Stimulated activated CD4-positive, alpha-beta T cell treated with anti-CD3 and anti-CD28 coated beads, Interleukin-1b, Interleukin-23, amount 100 ng/mL, for 4 hours (primary cell): ENCODE data around the gene HS3ST1.

ENCODE experiments used
- DNase-seq, 2 donors: peaks; one replicate each; pipeline ENCODE4 v3.0.0-alpha.2; 2020; ENCODE audit warnings: low read depth in 2 of 2

HS3ST1 gene

GRCh38 chr4:11431111-11431510 lies 2.4 kb upstream of the HS3ST1 start:
- DNase-seq, result no peak

GRCh38 chr4:11430536-11430935 lies 1.8 kb upstream of the HS3ST1 start:
- DNase-seq, result no peak

DNA sequence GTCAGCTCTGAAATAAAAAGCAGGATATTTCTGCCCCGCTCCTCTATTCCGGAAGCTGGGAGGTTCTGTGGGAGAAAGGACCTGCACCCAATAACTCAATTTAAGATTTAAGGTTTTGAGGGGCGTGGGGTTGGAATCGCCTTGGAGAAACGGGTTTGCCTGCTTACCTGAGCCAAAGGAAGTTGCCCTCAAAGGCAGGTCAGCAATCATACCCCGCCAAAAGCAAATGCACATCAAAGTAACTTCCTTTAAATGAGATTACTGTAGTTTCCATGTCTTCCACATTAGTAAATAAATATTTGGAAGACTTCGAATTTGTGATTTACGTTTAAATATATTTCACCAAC lies 978 bp upstream of the HS3ST1 start:
- no peak for DNase-seq

DNA sequence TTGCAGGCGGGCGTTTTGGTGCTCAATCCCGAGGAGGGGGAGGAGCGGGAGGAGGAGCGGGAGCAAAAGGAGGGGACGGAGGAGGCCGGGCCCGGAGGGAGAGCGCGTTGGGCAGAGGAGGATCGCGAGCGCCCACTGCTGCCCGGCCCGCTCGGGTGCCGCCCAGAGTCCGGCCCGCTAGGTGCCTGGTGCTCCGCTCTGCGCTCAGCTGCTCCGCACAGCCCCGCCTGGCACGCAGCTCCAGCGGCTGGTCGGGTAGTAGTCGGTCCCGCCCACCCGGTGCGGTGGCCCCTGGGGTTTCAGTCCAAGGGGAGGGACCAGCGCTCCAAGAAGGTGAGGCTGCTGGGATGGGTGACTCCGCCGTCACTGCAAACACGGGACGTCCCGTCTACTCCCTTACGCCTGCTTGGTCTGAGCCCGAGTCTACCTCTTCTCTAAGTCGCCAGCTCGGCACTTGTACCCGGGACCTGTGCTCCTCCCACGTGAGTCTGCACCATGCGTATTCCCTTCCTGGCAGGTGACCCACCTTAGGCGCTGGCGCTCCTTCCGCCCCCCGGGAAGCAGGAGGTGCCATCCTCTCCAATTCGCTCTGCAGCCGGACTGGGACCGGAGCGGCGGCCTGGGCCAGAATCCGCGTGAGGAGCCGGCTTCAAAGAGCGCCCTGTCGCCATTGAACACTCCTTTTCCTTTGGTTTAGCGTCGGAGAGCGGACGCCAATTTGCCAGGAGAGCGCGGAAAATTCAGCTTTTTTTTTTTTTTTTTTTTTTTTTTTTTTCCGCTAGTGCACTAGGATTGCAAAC lies 405 bp upstream of the HS3ST1 start:
- peak in 1 of 2 donors; percentile 24 for DNase-seq

DNA sequence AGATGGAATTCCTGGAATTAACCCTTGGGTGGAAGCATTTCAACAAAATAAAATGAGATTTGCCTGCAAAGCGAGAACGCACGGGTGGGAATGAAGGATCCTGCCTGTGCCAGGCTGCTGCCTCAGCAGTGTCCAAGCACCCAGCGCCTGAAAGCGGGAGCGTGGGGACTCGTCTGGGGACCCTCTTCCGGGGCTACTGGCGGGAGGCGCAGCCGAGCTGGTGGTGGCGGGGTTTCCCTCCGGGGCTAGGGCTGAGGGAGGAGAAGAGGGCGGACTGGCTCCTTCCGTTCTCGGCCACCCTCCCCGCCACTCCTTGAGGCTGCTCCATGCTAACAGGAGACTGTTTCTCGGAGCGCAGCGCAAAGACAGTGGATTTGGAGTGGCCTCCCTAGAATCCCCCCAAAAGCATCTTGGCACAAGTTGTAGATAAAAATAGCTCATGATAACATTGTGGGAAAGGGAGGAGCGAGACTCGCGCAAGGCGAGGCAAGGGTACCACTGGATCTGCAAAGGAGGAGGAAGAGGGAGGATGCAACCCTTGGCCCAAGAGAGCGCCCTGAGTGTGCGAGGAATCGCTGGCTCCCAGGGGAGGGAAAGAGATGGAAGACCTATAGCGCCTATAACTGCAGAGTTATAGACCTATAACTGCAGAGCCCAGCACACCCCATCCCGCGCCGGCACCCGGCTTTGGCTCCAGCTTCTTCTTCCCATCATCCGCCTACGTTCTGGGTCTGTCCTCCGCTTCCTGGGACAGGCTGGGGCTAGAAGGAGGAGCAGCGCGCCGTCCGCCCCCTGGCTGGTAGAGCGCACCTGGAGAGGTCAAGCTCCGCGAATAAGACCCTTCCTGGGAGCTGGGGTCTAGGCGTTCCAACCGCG lies 1.3 kb downstream of the HS3ST1 start:
- no peak for DNase-seq

- DNase-seq, result no peak
These were observed 2.0 kb downstream of the HS3ST1 start for GRCh38 chr4:11426731-11427120.

DNA sequence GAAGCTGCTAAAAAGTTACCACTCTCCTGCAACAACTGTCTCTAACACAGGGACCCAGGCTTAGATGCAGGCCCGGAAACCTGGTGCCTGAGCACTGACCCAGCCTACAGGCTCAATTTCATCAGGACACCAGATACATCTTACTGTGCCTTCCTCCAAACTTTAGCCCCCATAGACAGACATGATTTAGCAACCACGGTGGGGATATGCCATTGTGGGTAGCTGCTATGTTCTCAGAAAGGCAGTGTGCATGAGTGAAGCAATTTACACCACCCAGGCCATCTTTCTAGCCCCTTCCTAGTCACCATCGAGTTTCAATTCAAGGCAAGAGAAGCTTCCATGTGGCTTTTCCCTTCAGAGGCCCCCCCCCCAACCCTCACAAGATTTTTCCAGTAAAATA lies 2.7 kb downstream of the HS3ST1 start:
- no peak for DNase-seq

GRCh38 chr4:11424856-11425255 lies 3.8 kb downstream of the HS3ST1 start:
- no peak for DNase-seq

DNA sequence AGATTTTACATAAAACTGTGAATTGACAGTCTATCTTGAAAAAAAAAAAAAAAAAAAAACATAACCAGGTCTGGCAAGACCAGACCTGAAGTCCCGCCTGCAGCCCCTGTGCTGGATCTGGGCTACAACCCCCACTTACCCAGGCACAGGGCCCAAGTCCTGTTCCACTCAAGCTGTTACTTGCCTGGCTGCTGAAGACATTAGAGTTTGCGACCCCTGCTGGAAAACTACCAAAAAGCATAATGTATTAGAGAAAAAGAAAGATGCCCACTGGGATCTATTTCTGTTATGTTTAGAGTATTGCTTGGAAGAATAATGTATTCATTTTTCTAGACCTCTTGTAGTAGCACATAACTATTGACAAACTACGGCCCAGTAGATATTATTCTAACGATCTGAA lies 4.7 kb downstream of the HS3ST1 start:
- DNase-seq, result no peak

DNA sequence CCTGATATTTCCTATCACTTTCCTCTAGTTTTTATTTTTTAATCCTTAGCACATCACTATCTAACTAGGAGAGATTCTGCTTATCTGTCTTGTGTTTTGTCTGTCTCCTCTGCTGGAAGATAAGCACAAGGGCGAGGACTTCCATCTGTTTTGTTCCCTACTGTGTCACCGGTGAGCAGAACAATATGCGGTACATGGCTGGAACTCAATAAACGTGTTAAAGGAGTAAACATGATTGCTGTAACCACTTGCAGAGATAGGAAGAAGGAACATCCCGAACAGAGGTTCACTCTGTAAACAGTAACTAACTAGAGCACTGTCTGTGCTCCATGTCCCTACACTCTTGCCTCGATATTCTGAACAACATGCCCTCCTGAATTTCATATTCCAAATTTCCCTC lies 5.2 kb downstream of the HS3ST1 start:
- no peak for DNase-seq

- no peak for DNase-seq
These were observed 7.6 kb downstream of the HS3ST1 start for GRCh38 chr4:11421116-11421515.

GRCh38 chr4:11420327-11420726 lies 8.4 kb downstream of the HS3ST1 start:
- no peak for DNase-seq

DNA sequence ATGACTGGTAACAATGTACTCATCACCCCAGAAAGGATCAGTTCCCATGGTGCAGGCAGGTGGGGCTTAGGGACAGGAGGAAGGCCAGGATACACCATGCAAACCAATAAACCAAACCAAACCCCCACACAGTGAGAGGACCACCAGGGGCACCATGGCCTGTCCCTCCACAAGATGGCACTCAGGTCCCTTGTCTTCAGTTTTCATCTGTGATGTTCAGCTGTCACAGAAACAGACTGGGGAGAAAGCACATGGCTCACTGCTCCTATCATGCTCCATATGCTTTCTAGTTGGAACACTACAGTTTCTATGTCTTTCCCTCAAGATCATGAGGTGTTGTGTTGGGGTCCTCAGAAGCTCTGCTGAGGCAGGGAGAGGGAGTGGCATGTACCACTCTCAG lies 10.1 kb downstream of the HS3ST1 start:
- DNase-seq, result no peak

GRCh38 chr4:11416767-11417113 lies 12.0 kb downstream of the HS3ST1 start:
- no peak for DNase-seq

DNA sequence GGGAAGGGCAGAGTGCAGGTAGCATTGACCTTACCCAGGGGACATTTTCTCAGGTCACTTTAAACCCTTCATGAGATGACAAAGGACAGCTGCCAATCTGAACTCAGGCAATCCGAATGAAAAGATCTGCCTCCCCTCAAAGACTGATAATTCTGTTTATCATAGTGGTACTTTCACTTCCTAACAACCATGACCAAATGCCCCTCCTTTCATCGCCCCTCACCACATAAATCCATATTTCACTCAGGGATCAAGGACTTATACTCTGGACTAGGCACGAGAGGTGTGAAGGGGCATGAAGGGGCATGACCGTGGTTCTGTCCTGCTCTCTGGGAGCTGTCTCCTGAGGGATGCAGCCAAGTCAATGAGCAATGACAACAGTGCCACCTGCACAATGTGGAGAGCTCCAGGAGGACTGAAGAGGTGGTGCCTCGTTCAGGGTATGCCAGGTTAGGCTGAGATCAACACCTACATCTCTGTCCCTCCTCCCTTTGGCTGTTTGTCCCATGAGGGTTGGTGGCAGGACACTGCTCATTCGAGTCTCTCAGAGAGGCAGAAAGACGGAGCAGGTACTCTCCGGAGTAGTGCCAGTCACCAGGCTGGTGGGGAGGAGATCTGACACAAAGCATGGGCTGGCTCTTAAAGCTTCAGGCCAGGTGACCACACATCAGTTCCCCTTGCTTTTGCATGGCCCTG lies 12.5 kb downstream of the HS3ST1 start:
- DNase-seq, result no peak

DNA sequence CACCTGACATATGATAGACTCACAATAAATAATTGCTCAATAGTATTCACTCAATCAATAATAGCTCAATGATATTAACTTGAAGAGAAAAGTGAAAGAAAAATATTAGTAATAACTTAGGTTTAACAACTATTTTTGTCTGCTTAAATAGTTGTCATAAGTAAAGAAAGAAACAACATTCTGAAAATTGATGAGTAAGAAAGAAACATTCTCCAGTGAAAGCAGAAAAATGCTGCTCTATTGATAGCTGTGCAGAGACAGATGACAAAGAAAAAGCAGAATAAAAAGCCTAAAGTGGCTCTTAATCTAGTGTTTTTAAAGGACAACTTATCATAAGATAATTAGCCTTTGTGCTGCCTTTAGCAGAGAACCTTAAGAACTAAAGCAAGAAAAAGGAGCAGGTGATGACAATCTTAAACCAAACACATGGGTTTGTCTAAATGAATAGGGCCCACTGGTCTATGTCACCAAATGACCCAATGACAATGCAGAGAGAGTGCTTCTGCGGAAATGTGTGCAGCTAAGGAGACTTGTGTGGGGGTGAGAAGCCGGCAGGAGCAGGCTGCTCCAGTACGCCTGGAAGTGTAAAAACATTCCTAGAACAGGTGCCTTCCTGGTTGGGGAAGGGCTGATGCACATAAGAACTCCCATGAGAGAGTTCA lies 13.2 kb downstream of the HS3ST1 start:
- DNase-seq, result no peak

- DNase-seq, result no peak
These were observed 16.5 kb downstream of the HS3ST1 start for GRCh38 chr4:11412211-11412610.

- no peak for DNase-seq
These were observed 19.1 kb downstream of the HS3ST1 start for GRCh38 chr4:11409632-11410031.

- no peak for DNase-seq
These were observed 20.3 kb downstream of the HS3ST1 start for GRCh38 chr4:11408233-11408967.

DNA sequence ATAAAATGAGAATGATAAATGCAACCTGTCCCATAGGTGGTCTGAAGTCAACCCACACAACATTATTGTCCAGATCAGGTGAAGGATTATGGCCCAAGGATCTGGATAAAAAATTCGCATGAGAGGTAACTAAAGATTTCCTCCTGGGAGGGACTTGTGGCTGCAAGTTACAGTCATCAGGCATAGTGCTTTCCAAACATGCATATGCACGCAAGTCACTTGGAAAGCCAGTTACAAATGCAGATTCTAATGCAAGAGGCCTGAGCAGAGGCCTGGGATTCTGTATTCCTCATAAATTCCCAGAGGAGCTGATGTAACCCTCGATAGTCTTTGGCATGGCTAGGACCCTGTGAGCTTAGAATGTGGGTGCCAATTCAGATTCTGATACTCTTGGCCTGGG lies 21.1 kb downstream of the HS3ST1 start:
- DNase-seq, result no peak

- no peak for DNase-seq
These were observed 24.3 kb downstream of the HS3ST1 start for GRCh38 chr4:11404431-11404830.
